Adrenal gland (tissue), 12 donors: Measurements from ENCODE around the gene MEAF6. TPM values are rescaled to one million over a fixed set of nuclear protein-coding genes. Genes with fewer than 3 reads are reported as not detected.

Experiments used
- DNase-seq, 7 donors: peaks; one replicate each; pipeline ENCODE4 v3.0.0-alpha.2; 2019 to 2020
- H3K27ac ChIP-seq, 5 donors: fragments of 200-600 bp; sonication (generic) in 4 of 5; 1 replicate in 3 of 5; 2 replicates in 2 of 5; pipeline versions ENCODE4 v1.5.1 to v1.8.0; 2016 to 2020; ENCODE audit warnings: mild to moderate bottlenecking in 1 of 5
- H3K27me3 ChIP-seq: fragments of 200-600 bp; 2 replicates; pipeline ENCODE4 v1.8.0; 2021
- H3K36me3 ChIP-seq, 2 donors: fragments of 200-600 bp; replicated peaks in 1 of 2; 1 replicate in 1 of 2; 2 replicates in 1 of 2; pipeline versions ENCODE4 v1.5.1 to v1.8.0; 2018 to 2022
- H3K4me1 ChIP-seq, 2 donors: fragments of 200-600 bp; replicated peaks in 1 of 2; 1 replicate in 1 of 2; 2 replicates in 1 of 2; pipeline versions ENCODE4 v1.5.1 to v1.8.0; 2018 to 2021
- H3K4me3 ChIP-seq, 4 donors: fragments of 200-600 bp; sonication (generic) in 3 of 4; one replicate each; pipeline ENCODE4 v1.5.1; 2016 to 2018
- H3K9me3 ChIP-seq, 3 donors: fragments of 200-600 bp; sonication (generic) in 1 of 3; replicated peaks in 1 of 3; 1 replicate in 2 of 3; 2 replicates in 1 of 3; pipeline versions ENCODE4 v1.5.1 to v1.8.0; 2016 to 2021
- POLR2A ChIP-seq, 2 donors: fragments of 450-650 bp; IDR thresholded peaks; one replicate each; pipeline ENCODE4 v1.6.1; 2017; ENCODE audit warnings: antibody characterized with exemption in 2 of 2, mild to moderate bottlenecking in 2 of 2, moderate library complexity in 1 of 2
- WGBS, 4 donors: extraction: QIAGEN DNeasy Blood & Tissue Kit in 2 of 4; methylation state at CpG; one replicate each; pipeline versions ENCODE4 v1.1.5 to v1.1.7; 2013 to 2017; 5-methylcytosine and 5-hydroxymethylcytosine counted together
- intact Hi-C, 2 donors: fragments of 100-400 bp; cut with DNase I; formaldehyde crosslinking; loops; one replicate each; pipeline versions ENCODE4 v1.14.1 to v1.15.0; 2022 to 2023
- polyA plus RNA-seq, 3 donors: library from polyadenylated mRNA; stranded (reverse); fragments of 200-250 nt in 2 of 3; fragments of 350-450 nt in 1 of 3; fragmentation: Illumina TruSeq in 1 of 3; extraction: RNeasy Lipid Tissue Mini Kit (QIAGEN cat#74804) in 1 of 3; gene quantifications; one replicate each; pipeline ENCODE4 v1.2.3, GENCODE V29; 2013 to 2014
- total RNA-seq, 9 donors: library from RNA; depleted of rRNA in 4 of 9; stranded (reverse); fragments of >200 nt in 4 of 9; fragments of 120-200 nt in 1 of 9; fragmentation: NEBNext Ultra II Directional in 1 of 9; extraction: Animal tissue kit (Norgen Biotek cat#: 25700) in 1 of 9; gene quantifications; one replicate each; pipeline versions ENCODE4 v1.1.0 to v1.2.4, GENCODE V29; 2013 to 2023
- TF ChIP-seq, protein P1 (sequence below), 6 experiments: fragments of 450-650 bp in 4 of 6; fragments of 200-600 bp in 2 of 6; sonication (generic) in 1 of 6; IDR thresholded peaks; 1 replicate in 5 of 6; 2 replicates in 1 of 6; pipeline versions ENCODE4 v1.5.1 to v1.8.0; 2016 to 2021; ENCODE audit warnings: antibody characterized with exemption in 6 of 6, mild to moderate bottlenecking in 2 of 6, moderate library complexity in 1 of 6
- donor health status: healthy with polysubstance abuse.
- donor health status: Bipolar disorder and iron deficiency.
- donor health status: DM: yes; HTN: yes; CAD: no.
- donor health status: DM: no; HTN: no; CAD: no.
- donor health status: DM: no; HTN: no; CAD: no.
- donor health status: DM: yes; HTN: yes; CAD: no.

MEAF6 gene
- total and polyA plus RNA-seq, 12 donors: 37.8 to 74.5 (median 56.0) TPM

DNA sequence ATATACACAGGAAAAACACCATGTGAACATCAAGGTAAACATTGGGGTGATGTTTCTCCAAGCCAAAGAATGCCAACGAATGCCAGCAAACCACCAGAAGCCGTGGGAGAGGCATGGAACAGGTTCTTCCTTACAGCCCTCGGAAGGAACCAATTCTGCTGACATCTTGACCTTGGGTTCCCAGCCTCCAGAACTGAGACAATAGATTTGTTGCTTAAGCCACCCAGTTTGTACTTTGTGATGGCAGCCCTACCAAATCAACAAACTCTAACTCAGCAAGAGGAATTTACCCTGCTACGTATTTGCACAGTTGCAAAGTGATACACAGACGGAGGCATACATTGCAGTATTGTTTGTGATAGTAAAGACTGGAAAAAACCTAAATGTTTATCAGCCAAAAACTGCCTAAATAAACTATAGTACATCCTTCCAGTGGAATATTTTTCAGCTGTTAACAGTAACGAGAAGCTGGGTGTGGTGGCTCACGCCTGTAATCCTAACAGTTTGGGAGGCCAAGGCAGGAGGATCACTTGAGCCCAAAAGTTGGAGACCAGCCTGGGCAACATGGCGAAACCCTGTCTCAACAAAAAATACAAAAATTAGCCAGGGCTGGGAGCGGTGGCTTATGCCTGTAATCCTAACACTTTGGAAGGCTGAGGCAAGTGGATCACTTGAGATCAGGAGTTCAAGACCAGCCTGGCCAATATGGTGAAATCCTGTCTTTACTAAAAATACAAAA lies 52.7 kb downstream of the MEAF6 start:
- no peak for DNase-seq
- H3K9me3 ChIP-seq: no peaks in the 10 kb centered on the region
- intact Hi-C loops: no loop called here
- H3K4me3 ChIP-seq: no peak overlapping the region
- 84 to 95% (median 85%) methylated on average over 9 of the region's 9 CpGs for WGBS, 4 donors
- no peak for TF ChIP-seq POLR2A (IDR thresholded peaks at IDR 0.05)
- TF ChIP-seq, protein P1, sequence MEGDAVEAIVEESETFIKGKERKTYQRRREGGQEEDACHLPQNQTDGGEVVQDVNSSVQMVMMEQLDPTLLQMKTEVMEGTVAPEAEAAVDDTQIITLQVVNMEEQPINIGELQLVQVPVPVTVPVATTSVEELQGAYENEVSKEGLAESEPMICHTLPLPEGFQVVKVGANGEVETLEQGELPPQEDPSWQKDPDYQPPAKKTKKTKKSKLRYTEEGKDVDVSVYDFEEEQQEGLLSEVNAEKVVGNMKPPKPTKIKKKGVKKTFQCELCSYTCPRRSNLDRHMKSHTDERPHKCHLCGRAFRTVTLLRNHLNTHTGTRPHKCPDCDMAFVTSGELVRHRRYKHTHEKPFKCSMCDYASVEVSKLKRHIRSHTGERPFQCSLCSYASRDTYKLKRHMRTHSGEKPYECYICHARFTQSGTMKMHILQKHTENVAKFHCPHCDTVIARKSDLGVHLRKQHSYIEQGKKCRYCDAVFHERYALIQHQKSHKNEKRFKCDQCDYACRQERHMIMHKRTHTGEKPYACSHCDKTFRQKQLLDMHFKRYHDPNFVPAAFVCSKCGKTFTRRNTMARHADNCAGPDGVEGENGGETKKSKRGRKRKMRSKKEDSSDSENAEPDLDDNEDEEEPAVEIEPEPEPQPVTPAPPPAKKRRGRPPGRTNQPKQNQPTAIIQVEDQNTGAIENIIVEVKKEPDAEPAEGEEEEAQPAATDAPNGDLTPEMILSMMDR (IDR thresholded peaks at IDR 0.05): no peak
- no peaks in the 10 kb centered on the region for H3K27me3 ChIP-seq
- H3K4me1 ChIP-seq: peaks cover 15 to 16% of the 10 kb centered on the region in 2 donors
- no peaks in the 10 kb centered on the region for H3K36me3 ChIP-seq
- no peak overlapping the region for H3K27ac ChIP-seq

DNA sequence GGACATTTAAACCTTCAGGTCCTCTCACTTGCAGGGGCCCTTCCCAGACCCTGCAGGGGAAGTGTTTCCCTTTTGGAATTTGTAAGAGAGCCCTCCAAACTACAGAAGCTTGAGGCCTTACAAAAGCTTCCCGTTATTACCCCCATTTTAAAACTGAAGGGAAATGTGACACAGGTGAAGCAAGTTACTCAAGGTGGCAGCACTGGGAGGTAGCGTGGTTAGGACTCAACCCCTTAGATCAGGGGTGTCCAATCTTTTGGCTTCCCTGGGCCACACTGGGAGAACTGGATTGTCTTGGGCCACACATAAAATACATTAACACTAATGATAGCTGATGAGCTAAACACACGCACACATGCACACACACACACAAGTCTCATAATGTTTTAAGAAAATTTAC lies 56.0 kb downstream of the MEAF6 start:
- TF ChIP-seq POLR2A (IDR thresholded peaks at IDR 0.05): no peak
- TF ChIP-seq, protein P1 (IDR thresholded peaks at IDR 0.05): no peak
- Histone ChIP-seq H3K27me3 (no peaks in the 10 kb centered on the region), H3K27ac (no peak overlapping the region), H3K9me3 (no peaks in the 10 kb centered on the region), H3K36me3 (no peaks in the 10 kb centered on the region), H3K4me1 (peaks cover 0 to 8% of the 10 kb centered on the region in 2 donors), H3K4me3 (no peak overlapping the region)
- intact Hi-C loops: loop anchor here in 1 of 2 donors (10.0 kb wide), 1 partner anchor 226 kb away; no protein-coding TSS in a partner anchor
- WGBS, 4 donors: 77 to 89% (median 81%) methylated on average over 2 to 3 of the region's 3 CpGs
- no peak for DNase-seq

DNA sequence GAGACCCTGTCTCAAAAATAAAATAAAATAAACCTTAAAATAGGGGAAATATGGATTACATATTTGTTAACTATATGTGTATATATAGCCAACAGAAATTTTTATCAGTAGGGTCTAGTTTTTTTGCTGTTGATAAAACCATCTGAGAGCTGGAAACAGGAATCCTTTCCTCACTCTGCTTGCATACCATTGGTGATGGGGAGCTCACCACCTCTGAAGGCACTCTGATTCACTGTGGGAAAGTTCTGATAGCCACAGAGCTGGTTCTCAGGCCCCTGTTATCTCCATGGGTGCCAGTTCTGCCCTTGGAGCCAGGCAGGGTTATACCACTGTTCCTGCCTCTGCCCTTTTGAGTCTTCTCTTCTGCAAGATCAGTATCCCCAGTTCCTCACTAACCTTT lies 58.0 kb downstream of the MEAF6 start:
- intact Hi-C loops: loop anchor here in 1 of 2 donors (10.0 kb wide), 1 partner anchor 228 kb away; no protein-coding TSS in a partner anchor
- no peak for DNase-seq
- TF ChIP-seq, protein P1 (IDR thresholded peaks at IDR 0.05): no peak
- TF ChIP-seq POLR2A (IDR thresholded peaks at IDR 0.05): no peak

DNA sequence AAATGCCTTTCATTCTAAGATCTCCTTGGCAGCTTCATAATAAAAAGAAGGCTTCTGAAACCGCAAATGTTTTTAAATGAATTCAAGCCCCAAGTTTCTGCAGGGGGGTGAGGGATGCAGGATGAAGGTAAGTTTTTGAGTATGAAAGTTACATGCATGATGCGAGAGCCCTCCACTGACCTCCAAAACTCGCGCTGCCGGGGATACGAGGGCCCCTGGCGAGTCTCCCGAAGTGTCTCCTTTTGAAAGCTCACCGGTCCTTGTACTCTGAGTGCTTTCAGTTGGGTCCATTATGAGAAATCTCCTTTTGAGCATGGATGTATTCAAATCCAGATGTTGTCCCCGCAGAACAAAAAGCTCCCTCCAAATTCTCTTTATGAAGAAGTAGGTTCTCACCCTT lies 59.0 kb downstream of the MEAF6 start:
- H3K4me1 ChIP-seq: peaks cover 0 to 8% of the 10 kb centered on the region in 2 donors
- no peak for TF ChIP-seq POLR2A (IDR thresholded peaks at IDR 0.05)
- TF ChIP-seq, protein P1 (IDR thresholded peaks at IDR 0.05): no peak
- H3K27me3 ChIP-seq: no peaks in the 10 kb centered on the region
- DNase-seq: peak in 1 of 7 donors; percentile 34
- peak overlapping the region; percentile 49 to 90 (median 74) for H3K27ac ChIP-seq
- H3K4me3 ChIP-seq: no peak overlapping the region
- intact Hi-C loops: loop anchor here (2.0 to 10.0 kb wide), 2 partner anchors 31 to 229 kb away; no protein-coding TSS in a partner anchor
- 68 to 87% (median 76%) methylated on average over 10 of the region's 10 CpGs for WGBS, 4 donors
- no peaks in the 10 kb centered on the region for H3K9me3 ChIP-seq
- H3K36me3 ChIP-seq: no peaks in the 10 kb centered on the region

More for the DNA sequence above, 58.0 kb downstream of the MEAF6 start:
- H3K27me3 ChIP-seq: no peaks in the 10 kb centered on the region
- no peaks in the 10 kb centered on the region for H3K9me3 ChIP-seq
- H3K4me3 ChIP-seq: no peak overlapping the region
- H3K4me1 ChIP-seq: peaks cover 0 to 8% of the 10 kb centered on the region in 2 donors
- H3K27ac ChIP-seq: no peak overlapping the region
- H3K36me3 ChIP-seq: no peaks in the 10 kb centered on the region
